GM18526 (cell line): ENCODE results near the gene ZNF792.

ENCODE experiments used
- POLR2A ChIP-seq: IDR thresholded peaks from 3 replicates; pipeline ENCODE4 v1.6.1; 2011; ENCODE audit not compliant: insufficient read length; ENCODE audit errors: extremely low read depth

The ZNF792 gene

GRCh38 chr19:34960940-34961679, 2.9 kb downstream of the ZNF792 start:
- no peak for TF ChIP-seq POLR2A

- no peak for TF ChIP-seq POLR2A
These were observed 3.8 kb downstream of the ZNF792 start for GRCh38 chr19:34960103-34960805.

- TF ChIP-seq POLR2A = no peak
These were observed 5.0 kb downstream of the ZNF792 start for GRCh38 chr19:34959021-34959420.

- TF ChIP-seq POLR2A = no peak
These were observed 5.9 kb downstream of the ZNF792 start for GRCh38 chr19:34957830-34958751.

GRCh38 chr19:34953092-34953491, 10.9 kb downstream of the ZNF792 start:
- TF ChIP-seq POLR2A = no peak

- no peak for TF ChIP-seq POLR2A
These were observed 20.0 kb downstream of the ZNF792 start for GRCh38 chr19:34943861-34944573.

- no peak for TF ChIP-seq POLR2A
These were observed 25.1 kb downstream of the ZNF792 start for GRCh38 chr19:34938886-34939285.

- no peak for TF ChIP-seq POLR2A
These were observed 27.8 kb downstream of the ZNF792 start for GRCh38 chr19:34936184-34936583.

GRCh38 chr19:34932494-34932893, 31.5 kb downstream of the ZNF792 start:
- TF ChIP-seq POLR2A = no peak

- TF ChIP-seq POLR2A = peak; percentile 66
These were observed 37.2 kb downstream of the ZNF792 start, which contains the start of gene ZNF30 for GRCh38 chr19:34926685-34927375. Gene ZNF30 (plus strand): TSS chr19:34926903. CDS start chr19:34929948, 3,045 bp downstream.

GRCh38 chr19:34926361-34926684, 37.7 kb downstream of the ZNF792 start:
- TF ChIP-seq POLR2A = no peak

- TF ChIP-seq POLR2A = no peak
These were observed 38.7 kb downstream of the ZNF792 start for GRCh38 chr19:34925278-34925855.

GRCh38 chr19:34918190-34918589, 45.8 kb downstream of the ZNF792 start:
- no peak for TF ChIP-seq POLR2A

GRCh38 chr19:34910770-34911169, 53.3 kb downstream of the ZNF792 start:
- no peak for TF ChIP-seq POLR2A
